PC-3 (cell line): ENCODE data around the gene PTPRN2.

Source experiments
- CTCF ChIP-seq: fragments of 300-600 bp; sonication (generic); conservative IDR thresholded peaks from 2 replicates; pipeline ENCODE4 v1.5.1; 2017; ENCODE audit warnings: antibody characterized with exemption, low read depth, mild to moderate bottlenecking, low read length
- EZH2phosphoT487 ChIP-seq: fragments of 300-600 bp; sonication (generic); IDR thresholded peaks from 2 replicates; pipeline ENCODE4 v1.6.1; 2018; ENCODE audit warnings: mild to moderate bottlenecking, antibody characterized with exemption, low read length, borderline replicate concordance

GRCh38 chr7:158280448-158281144 lies 307.0 kb downstream of the PTPRN2 start:
- no peak for TF ChIP-seq CTCF
- no peak for TF ChIP-seq EZH2phosphoT487
